ENCODE measurements around the gene B3GNT9. TPM values are rescaled to one million over a fixed set of nuclear protein-coding genes. Genes with fewer than 3 reads are reported as not detected.

Gene B3GNT9
- total RNA-seq, 1 donor from 2014 or later, result 2.4 TPM

DNA sequence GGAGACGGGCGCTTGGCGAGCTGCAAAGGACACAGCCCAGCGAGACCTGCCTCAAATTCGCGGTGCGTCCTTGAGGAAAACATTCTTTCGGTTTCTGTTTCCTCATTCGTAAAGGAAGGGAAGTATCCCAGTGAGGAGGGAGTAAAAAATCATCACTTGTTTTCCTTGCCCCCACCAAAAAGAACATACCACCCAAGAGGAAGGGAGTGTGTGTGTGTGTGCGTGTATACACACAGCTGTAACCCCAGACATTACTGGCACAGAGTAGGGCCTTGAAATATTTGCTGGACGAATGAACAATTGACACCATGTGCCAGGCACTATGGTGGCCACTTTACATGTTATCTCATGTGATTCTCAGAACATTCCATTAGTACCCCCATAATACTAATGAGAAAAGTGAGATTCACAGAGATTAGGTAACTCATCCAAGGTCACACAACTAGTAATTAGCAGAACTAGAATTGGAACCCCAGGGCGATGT is 34.9 kb upstream of the B3GNT9 start:
- no peak for DNase-seq (ENCODE audit: low read depth in 2 of 2)

GRCh38 chr16:67184995-67185650 is 34.3 kb upstream of the B3GNT9 start:
- DNase-seq (ENCODE audit: low read depth in 2 of 2), result peak; percentile 60 to 88

- DNase-seq (ENCODE audit: low read depth in 2 of 2), result no peak
Measured at GRCh38 chr16:67184453-67184994, 33.7 kb upstream of the B3GNT9 start.

DNA sequence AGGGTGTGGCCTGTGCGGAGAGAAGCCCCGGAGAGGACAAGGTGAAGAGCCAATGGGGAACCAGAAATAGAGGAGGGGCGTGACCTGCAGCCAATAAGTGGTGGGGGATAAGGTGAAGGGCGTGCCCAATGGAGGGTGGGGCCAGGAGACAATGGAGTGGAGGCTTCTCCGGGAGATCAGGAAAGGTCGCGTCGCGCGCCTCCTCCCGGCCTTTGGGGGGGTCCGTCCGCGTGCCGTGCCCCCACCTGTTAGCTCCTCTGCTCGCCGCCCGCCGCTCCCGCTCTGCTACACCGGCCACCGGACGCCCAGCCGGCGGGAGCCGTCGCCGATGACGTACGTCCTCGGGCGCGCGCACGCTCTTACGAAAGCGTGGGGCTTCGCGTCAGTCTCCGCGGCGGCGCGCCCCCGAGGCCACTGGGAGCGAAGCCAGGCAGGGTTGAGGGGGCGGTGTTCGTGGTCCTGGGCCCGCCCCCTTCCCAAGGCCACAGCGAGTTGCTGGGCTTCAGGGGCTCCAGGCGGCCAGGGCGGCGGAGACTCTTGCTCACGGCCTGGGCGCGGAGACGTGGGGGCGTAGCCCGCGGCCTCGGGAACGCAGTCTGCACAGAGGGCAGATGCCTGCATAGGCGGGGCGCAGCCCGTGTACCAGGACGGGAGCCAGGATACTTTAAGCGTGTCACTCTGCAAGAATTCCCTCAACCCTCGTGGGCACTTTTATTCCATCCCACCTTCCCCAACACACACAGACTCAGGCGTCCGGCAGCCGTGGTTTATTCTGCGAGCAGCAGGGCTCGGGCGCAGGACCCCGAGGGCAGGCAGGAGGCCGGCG is 33.0 kb upstream of the B3GNT9 start, which contains the start of gene MATCAP1:
MATCAP1 (minus strand) TSS at position 337 of the 826 bp plus-strand sequence. CDS start 3,353 bp downstream, outside the sequence.
- peak; percentile 96 to 99 for DNase-seq (ENCODE audit: low read depth in 2 of 2)

- DNase-seq (ENCODE audit: low read depth in 2 of 2), result no peak
Measured at GRCh38 chr16:67183284-67183626, 32.5 kb upstream of the B3GNT9 start.

GRCh38 chr16:67182288-67182687 is 31.5 kb upstream of the B3GNT9 start:
- no peak for DNase-seq (ENCODE audit: low read depth in 2 of 2)

- peak in 1 of 2 donors; percentile 70 for DNase-seq (ENCODE audit: low read depth in 2 of 2)
Measured at GRCh38 chr16:67181346-67181745, 30.5 kb upstream of the B3GNT9 start.

DNA sequence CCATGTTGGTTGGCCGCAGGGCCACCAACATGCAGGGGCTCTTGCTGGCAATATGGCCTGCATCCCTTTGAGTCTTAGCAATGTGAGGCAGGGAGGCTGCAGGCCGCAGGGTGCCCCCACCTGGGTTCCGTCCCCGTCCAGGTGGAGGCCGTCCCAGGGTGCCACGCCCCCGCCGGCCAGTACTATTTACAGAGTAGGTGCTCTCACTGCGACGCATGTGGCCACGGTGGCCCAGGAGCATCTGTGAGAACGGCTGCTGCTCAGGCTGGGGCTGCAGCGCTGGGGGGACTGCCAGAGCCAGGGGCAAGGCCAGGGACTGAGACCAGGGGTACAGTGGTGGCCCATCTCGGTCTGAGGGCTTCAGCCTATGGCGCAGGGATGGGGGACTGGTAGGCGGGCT is 29.4 kb upstream of the B3GNT9 start:
- no peak for DNase-seq (ENCODE audit: low read depth in 2 of 2)

DNA sequence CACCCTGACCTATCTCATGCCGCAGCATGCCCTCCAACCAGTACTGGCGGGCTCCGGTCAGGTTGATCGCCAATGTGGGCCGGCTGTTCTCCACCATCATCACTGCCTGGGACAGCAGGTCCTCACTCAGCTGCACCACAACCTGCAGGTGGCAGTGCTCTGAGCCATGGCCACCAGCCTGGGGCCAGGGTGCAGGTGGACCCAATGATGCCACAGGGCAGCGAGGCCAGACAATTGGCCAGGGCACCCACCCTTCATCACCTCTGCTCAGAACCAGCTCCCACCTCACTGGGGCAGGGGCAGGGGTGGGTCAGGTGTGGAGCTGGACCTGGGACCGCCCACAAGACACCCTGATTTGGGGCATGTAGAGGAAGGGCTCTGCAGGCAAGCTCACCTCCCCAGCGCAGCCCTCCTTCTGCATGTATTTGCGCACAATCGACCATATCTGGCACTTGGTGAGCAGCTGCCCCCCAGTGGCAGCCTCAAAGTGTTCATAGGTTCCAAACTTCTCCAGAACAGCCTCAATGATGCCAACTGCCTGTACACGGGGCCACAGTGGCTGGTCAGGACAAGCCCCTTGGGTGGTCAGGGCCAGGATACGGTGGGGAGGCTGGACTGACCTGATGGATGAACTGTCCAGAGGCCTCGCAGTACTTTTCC is 28.8 kb upstream of the B3GNT9 start:
- peak in 1 of 2 donors; percentile 24 for DNase-seq (ENCODE audit: low read depth in 2 of 2)

DNA sequence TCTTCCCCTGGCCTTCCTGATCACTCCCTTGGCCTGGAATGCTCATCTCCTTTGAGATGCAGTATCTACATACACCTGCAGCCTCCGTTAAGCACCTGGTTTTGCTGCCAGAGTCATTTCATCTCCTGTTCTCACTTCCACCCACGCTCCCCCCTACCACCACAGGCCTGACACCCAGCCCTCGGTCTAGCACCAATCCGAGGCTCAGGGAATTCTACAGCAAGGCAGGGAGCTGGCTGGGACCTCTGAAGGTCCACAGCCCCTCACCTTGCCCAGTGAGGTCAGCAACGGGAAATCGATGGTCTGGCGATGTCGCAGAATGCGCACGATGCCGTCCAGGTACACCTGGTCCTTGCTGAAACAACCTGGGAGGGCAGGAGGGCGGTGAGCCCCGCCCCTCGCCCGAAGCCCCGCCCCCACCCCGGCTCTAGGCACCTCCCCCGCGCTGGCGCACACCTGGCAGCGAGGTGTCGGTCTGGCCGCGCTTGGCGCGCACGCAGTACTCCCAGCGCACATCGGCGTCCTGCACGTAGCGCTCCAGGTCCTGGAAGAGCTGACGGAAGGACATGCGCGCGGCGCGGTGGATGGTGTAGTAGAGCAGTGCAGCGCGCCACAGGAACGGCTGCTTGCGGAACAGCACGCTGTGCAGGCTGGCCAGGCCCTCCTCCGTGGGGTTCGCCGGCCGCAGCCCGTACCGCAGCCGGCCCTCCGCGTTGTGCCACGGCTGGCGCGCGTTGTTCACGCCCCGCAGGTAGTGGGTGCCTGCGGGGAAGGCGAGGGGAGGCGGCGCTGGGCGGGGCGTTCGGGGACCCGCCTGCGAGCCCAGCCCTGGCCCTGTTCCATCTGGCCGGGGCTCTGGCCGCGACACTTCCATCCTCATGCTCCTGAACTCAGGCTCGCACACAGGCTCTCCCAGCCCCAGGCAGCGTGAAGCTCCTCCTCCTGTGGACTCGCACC is 27.2 kb upstream of the B3GNT9 start:
- peak in 1 of 2 donors; percentile 57 for DNase-seq (ENCODE audit: low read depth in 2 of 2)

DNA sequence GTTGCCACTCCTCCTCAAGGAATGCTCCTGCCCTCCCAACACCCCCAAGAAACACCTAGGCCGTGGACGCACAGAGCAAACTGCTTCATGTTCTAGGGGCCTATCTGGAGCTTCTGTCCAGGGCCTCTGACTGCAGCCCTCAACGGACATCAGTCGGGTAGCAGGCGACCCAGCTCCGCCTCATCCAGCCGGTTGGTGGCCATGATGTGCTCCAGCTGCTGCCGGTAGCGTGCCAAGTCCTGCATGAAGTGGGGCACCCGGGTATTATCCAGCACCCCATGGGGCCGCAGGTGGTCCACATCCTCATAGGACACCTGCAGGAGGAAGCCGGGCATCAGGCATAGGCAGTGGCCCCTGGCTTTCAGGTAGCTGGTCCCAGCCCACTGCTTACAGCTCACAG is 25.9 kb upstream of the B3GNT9 start:
- DNase-seq (ENCODE audit: low read depth in 2 of 2), result no peak

- DNase-seq (ENCODE audit: low read depth in 2 of 2), result no peak
Measured at GRCh38 chr16:67174706-67175231, 24.0 kb upstream of the B3GNT9 start.

GRCh38 chr16:67173808-67174705 is 23.3 kb upstream of the B3GNT9 start:
- peak; percentile 70 to 94 for DNase-seq (ENCODE audit: low read depth in 2 of 2)

DNA sequence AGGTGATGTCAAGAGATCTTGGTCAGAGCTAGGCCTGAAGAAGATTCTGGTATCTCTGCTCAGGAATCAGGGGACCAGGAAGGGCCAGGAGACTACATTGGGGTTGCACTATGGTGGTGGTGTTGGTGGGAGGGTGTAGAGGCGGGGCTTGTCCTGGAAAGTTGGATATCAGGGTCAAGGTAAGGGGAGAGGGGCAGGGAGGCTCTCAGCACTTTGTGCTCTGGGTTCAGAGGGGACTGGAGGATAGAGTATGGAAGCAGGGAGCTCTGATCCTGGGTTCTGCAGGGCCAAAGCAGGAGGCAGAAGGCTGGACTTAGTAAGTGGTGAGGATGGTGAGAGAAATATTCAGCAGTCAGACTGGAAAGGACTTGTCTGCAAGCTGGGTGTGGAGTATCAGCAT is 22.5 kb upstream of the B3GNT9 start:
- DNase-seq (ENCODE audit: low read depth in 2 of 2), result no peak

GRCh38 chr16:67170949-67171649 is 20.3 kb upstream of the B3GNT9 start:
- DNase-seq (ENCODE audit: low read depth in 2 of 2), result no peak

- peak; percentile 68 to 85 for DNase-seq (ENCODE audit: low read depth in 2 of 2)
Measured at GRCh38 chr16:67170168-67170948, 19.6 kb upstream of the B3GNT9 start, which contains the start of gene NOL3. Gene NOL3 (plus strand): TSS chr16:67170538.

GRCh38 chr16:67169642-67170167 is 18.9 kb upstream of the B3GNT9 start:
- DNase-seq (ENCODE audit: low read depth in 2 of 2), result peak in 1 of 2 donors; percentile 40

- no peak for DNase-seq (ENCODE audit: low read depth in 2 of 2)
Measured at GRCh38 chr16:67169011-67169451, 18.2 kb upstream of the B3GNT9 start.
